GM06990 (cell line): ENCODE data around the gene IL17B.

Experiments used
- DNase-seq: peaks from one replicate; pipeline ENCODE4 v3.0.0-alpha.2; 2011; ENCODE audit not compliant: insufficient read length; ENCODE audit errors: extremely low read depth
- H3K27me3 ChIP-seq: replicated peaks from 2 replicates; pipeline ENCODE4 v1.6.0; 2011; ENCODE audit warnings: low read length; ENCODE audit not compliant: control insufficient read depth, insufficient read depth
- H3K36me3 ChIP-seq: 2 replicates; pipeline ENCODE4 v1.5.1; 2011; ENCODE audit warnings: low read length; ENCODE audit not compliant: control insufficient read depth, insufficient read depth
- H3K4me3 ChIP-seq: replicated peaks from 2 replicates; pipeline ENCODE4 v1.5.1; 2011; ENCODE audit warnings: low read depth, mild to moderate bottlenecking, control low read depth, low read length
- TF ChIP-seq, protein P1 (sequence below): IDR thresholded peaks from 2 replicates; pipeline ENCODE4 v1.5.1; 2011; ENCODE audit warnings: low read length, control low read depth, mild to moderate bottlenecking, inconsistent platforms; ENCODE audit not compliant: insufficient read depth, poor library complexity, severe bottlenecking

Gene IL17B

DNA sequence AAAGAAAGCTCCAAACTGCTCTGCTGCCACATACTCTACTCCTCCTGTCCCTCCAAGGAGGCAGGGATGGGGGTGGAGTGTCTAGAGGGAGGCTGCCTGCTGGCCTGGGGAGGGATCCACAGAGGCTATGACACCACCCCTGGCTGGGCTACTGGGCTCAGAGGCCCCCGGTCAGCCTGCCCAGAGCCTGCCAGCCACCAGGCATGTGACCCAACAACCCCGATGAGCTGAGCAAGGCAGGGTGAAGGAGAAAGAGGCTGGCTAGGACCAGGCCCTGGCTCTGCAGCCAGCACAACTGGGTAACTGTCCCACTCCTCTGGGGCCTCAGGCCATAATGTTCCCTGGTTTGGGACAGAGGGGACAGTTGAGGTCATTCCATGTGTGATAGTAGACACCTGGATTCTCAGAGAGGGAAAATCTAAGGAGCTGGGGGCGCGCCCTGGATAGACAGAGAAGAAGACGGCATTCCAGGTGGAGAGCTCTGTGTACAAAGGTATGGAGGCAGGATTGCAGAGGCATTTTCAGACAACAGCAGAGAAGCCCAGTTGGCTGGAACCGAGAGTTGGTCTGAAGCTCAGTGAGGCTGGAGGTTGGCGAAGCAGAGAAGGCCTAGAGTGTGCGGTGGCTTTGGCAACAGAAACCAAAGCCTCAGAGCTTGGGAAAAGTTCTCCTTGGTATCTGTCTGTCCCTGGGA lies 33.8 kb upstream of the IL17B start:
- Histone ChIP-seq H3K27me3 (peaks cover 2% of the 10 kb centered on the region; the same call in 1 of the 2 replicates), H3K4me3 (no peak overlapping the region), H3K36me3 (no peaks in the 10 kb centered on the region)
- TF ChIP-seq, protein P1, sequence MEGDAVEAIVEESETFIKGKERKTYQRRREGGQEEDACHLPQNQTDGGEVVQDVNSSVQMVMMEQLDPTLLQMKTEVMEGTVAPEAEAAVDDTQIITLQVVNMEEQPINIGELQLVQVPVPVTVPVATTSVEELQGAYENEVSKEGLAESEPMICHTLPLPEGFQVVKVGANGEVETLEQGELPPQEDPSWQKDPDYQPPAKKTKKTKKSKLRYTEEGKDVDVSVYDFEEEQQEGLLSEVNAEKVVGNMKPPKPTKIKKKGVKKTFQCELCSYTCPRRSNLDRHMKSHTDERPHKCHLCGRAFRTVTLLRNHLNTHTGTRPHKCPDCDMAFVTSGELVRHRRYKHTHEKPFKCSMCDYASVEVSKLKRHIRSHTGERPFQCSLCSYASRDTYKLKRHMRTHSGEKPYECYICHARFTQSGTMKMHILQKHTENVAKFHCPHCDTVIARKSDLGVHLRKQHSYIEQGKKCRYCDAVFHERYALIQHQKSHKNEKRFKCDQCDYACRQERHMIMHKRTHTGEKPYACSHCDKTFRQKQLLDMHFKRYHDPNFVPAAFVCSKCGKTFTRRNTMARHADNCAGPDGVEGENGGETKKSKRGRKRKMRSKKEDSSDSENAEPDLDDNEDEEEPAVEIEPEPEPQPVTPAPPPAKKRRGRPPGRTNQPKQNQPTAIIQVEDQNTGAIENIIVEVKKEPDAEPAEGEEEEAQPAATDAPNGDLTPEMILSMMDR: no peak
- DNase-seq: no peak

DNA sequence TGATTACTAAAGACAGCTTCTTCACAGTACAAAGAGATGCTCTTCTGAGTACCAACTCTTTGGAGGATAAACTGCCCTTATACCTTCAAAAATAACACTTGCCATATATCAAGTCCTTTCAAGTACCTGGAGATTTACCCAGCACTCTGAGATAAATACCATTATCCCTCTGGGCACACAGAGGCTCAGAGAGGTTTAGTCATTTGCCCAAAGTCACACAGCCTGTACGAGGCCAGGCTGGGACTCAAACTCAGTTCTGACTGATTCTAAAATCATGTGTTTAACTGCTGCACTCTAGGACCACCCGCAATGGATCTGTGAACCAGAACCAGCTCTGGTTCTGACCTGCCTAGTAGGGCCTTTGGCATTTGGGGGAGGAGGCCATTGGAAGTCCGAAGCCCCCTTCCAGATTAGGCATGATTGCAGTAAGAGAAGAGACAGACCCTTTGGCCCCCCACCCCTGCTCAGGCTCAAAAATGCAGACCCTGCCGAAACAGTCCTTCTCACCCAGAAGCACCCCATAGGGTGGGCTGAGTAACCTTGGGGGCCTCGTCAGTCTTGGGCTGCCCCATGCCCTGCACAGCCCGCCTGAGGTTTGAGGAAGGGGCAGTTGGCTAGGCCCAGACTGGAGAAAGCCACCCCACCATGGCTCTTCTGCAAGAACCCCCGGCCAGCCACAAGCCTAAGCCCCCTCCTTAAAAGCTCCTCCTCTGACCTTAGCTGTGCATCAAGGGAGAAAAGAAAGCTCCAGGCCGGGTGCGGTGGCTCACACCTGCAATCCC lies 32.8 kb upstream of the IL17B start:
- Histone ChIP-seq H3K4me3 (no peak overlapping the region), H3K36me3 (no peaks in the 10 kb centered on the region), H3K27me3 (peaks cover 1% of the 10 kb centered on the region; the same call in 1 of the 2 replicates)
- DNase-seq: no peak
- TF ChIP-seq, protein P1: no peak

DNA sequence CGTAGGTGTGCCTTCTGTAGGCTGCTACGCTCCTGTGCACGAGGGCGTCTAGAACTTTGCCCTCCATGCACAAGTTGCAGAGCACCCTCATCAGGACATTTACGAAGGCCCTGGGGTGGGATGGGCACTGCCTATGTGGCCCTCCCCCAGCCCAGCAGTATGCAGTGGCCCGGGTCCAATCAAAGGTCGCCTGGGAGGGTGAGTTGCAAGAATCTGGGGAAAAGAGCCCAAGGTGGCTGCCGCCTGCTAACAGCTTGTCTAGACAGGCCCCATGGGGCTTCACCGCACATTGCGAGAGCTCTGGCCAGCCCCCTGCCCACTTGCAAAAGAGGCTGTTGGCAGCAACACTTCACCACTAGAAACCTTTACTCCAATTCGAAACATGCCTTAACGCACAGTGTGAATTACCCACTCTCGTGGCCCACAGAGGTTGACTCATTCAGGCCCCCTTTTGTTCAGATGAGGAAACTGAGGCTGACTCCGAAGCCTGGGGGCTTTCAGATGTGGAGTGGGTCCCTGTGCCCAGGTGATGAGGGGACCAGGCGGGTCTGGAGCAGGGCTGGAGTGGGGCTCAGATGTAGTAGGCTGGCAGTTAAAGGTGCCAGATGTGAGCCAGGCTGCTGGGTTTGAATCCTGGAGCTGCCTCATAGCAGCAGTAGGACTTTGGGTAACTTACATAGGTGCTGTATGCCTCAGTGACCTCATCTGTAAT lies 31.8 kb upstream of the IL17B start:
- peaks cover 1% of the 10 kb centered on the region for H3K27me3 ChIP-seq
- no peak for DNase-seq
- H3K4me3 ChIP-seq: no peak overlapping the region
- TF ChIP-seq, protein P1: no peak
- H3K36me3 ChIP-seq: no peaks in the 10 kb centered on the region

DNA sequence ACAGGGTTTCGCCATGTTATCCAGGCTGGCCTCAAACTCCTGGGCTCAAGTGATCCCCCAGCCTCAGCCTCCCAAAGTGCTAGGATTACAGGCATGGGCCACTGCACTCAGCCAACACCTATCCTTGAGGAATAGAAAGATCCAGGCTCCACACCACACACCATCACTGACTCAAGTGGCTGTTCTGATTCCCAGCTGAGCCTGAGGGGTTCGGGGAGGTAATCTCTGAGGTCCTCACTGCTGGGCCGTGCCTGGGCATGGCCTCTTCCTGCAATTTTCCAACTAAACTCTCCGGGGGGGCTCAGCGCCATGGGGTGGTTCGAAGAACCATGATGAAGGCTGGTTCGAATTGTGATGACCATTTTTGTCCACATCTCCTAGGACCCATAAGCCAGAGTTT lies 31.0 kb upstream of the IL17B start:
- TF ChIP-seq, protein P1: no peak

DNA sequence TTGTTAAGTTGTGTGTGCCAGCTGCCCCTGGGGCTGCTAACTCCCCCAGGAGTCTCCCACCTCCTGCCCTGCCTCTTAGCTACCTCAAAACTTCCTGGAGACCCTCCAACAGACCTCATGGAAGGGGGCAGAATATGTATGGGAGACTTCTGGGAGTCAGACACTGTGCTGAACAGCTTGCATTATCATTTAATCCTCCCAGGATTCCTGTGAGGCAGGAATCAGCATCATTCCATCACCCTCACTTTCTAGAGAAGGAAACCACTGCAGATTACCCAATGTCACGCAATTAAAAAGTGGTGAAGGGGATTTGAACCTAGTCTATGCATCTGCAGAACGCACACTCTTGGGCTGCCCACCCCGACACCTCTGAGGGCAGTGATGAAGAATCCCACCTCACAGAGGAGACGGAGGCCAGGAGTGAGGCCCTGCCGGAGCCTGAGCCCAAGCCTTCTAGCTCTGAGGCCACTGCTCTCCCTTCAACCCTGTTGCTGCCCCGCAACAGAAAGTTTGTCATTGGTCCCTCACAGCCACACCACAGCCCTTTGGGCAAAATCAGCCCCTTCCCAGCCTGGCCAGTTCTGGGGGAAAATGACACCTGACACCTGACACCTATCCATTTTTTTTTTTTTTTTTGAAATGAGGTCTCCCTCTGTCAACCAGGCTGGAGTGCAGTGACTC lies 30.3 kb upstream of the IL17B start:
- Histone ChIP-seq H3K27me3 (peaks cover 1% of the 10 kb centered on the region), H3K36me3 (no peaks in the 10 kb centered on the region), H3K4me3 (no peak overlapping the region)
- TF ChIP-seq, protein P1: no peak
- DNase-seq: no peak

More for the DNA sequence above, 31.0 kb upstream of the IL17B start:
- Histone ChIP-seq H3K4me3 (no peak overlapping the region), H3K36me3 (no peaks in the 10 kb centered on the region), H3K27me3 (peaks cover 1% of the 10 kb centered on the region)
- no peak for DNase-seq
